Osteoblast (primary cell): ENCODE results near the gene KIF24. TPM values are rescaled to one million over a fixed set of nuclear protein-coding genes. Genes with fewer than 3 reads are reported as not detected.
A peak's percentile ranks its signal among the peaks of the same experiment; 100 is the strongest.
"Not testable (repeated sequence)": the region's sequence is repeated elsewhere in the genome, so short reads cannot be mapped to it uniquely, and the experiment has no call there.

Experiments
- DNase-seq: peaks from one replicate; pipeline ENCODE4 v3.0.0; 2011; ENCODE audit warnings: low spot score, mixed read lengths; ENCODE audit not compliant: insufficient read length; ENCODE audit errors: missing footprints
- H2AFZ ChIP-seq: 2 replicates; pipeline ENCODE4 v1.6.0; 2011; ENCODE audit warnings: mild to moderate bottlenecking, low read length
- H3K27ac ChIP-seq: 2 replicates; pipeline ENCODE4 v1.5.1; 2011; ENCODE audit warnings: mild to moderate bottlenecking, low read depth, low read length, moderate library complexity
- H3K27me3 ChIP-seq: 2 replicates; pipeline ENCODE4 v1.6.0; 2012; ENCODE audit warnings: mild to moderate bottlenecking, control low read depth, inconsistent platforms, low read length, moderate library complexity; ENCODE audit not compliant: insufficient read depth
- H3K36me3 ChIP-seq: 2 replicates; pipeline ENCODE4 v1.5.1; 2011; ENCODE audit warnings: mild to moderate bottlenecking, low read length, control low read depth, moderate library complexity; ENCODE audit not compliant: insufficient read depth
- H3K4me1 ChIP-seq: 2 replicates; pipeline ENCODE4 v1.5.1; 2011; ENCODE audit warnings: mild to moderate bottlenecking, low read length, control low read depth, moderate library complexity; ENCODE audit not compliant: insufficient read depth
- H3K4me2 ChIP-seq: 2 replicates; pipeline ENCODE4 v1.6.0; 2011; ENCODE audit warnings: mild to moderate bottlenecking, low read length; ENCODE audit not compliant: insufficient read depth
- H3K4me3 ChIP-seq: fragments of 200-600 bp; sonication (generic); 3 replicates; pipeline ENCODE4 v1.5.1; 2012; ENCODE audit warnings: mild to moderate bottlenecking, low read length, inconsistent platforms; ENCODE audit not compliant: insufficient read depth
- H3K79me2 ChIP-seq: 2 replicates; pipeline ENCODE4 v1.6.0; 2012; ENCODE audit warnings: mild to moderate bottlenecking, low read length, control low read depth, inconsistent platforms; ENCODE audit not compliant: insufficient read depth
- H3K9me3 ChIP-seq: 2 replicates; pipeline ENCODE4 v1.5.1; 2011; ENCODE audit warnings: low read depth, low read length, control low read depth
- H4K20me1 ChIP-seq: 2 replicates; pipeline ENCODE4 v1.6.0; 2012; ENCODE audit warnings: mild to moderate bottlenecking, low read length, control low read depth; ENCODE audit not compliant: insufficient read depth
- CTCF ChIP-seq: IDR thresholded peaks from 2 replicates; pipeline ENCODE4 v1.5.1; 2011; ENCODE audit warnings: mild to moderate bottlenecking, low read depth, low read length, moderate library complexity; ENCODE audit errors: extremely low read depth
- total RNA-seq: library from RNA; depleted of rRNA; stranded (reverse); fragments of >200 nt; gene quantifications from 2 replicates; pipeline ENCODE4 v1.2.3, GENCODE V29; 2012

Gene KIF24
- total RNA-seq, 1 donor: 1.8 TPM

GRCh38 chr9:34365282-34365681, 36.2 kb upstream of the KIF24 start:
- H3K4me2 ChIP-seq: no peak overlapping the region
- H4K20me1 ChIP-seq: no peaks in the 10 kb centered on the region
- H3K4me1 ChIP-seq: no peaks in the 10 kb centered on the region
- no peaks in the 10 kb centered on the region for H3K27me3 ChIP-seq
- no peaks in the 10 kb centered on the region for H3K79me2 ChIP-seq
- H3K27ac ChIP-seq: no peak overlapping the region
- no peak overlapping the region for H2AFZ ChIP-seq
- H3K4me3 ChIP-seq: no peak overlapping the region
- no peak for TF ChIP-seq CTCF
- no peaks in the 10 kb centered on the region for H3K36me3 ChIP-seq
- H3K9me3 ChIP-seq: no peaks in the 10 kb centered on the region
- DNase-seq: peak; percentile 35

GRCh38 chr9:34363619-34364351, 34.7 kb upstream of the KIF24 start:
- peak; percentile 46 for DNase-seq
- Histone ChIP-seq H4K20me1 (no peaks in the 10 kb centered on the region), H2AFZ (no peak overlapping the region)

GRCh38 chr9:34362614-34363214, 33.6 kb upstream of the KIF24 start:
- no peak overlapping the region for H2AFZ ChIP-seq
- H3K79me2 ChIP-seq: no peaks in the 10 kb centered on the region
- H3K4me2 ChIP-seq: no peak overlapping the region
- H3K9me3 ChIP-seq: no peaks in the 10 kb centered on the region
- TF ChIP-seq CTCF: no peak
- no peaks in the 10 kb centered on the region for H4K20me1 ChIP-seq
- no peaks in the 10 kb centered on the region for H3K4me1 ChIP-seq
- no peak overlapping the region for H3K4me3 ChIP-seq
- no peaks in the 10 kb centered on the region for H3K36me3 ChIP-seq
- peak; percentile 35 for DNase-seq
- H3K27ac ChIP-seq: no peak overlapping the region
- H3K27me3 ChIP-seq: no peaks in the 10 kb centered on the region

More at GRCh38 chr9:34363619-34364351, 34.7 kb upstream of the KIF24 start:
- Histone ChIP-seq H3K9me3 (no peaks in the 10 kb centered on the region), H3K27me3 (no peaks in the 10 kb centered on the region), H3K4me1 (no peaks in the 10 kb centered on the region), H3K4me2 (no peak overlapping the region), H3K79me2 (no peaks in the 10 kb centered on the region), H3K27ac (no peak overlapping the region), H3K4me3 (no peak overlapping the region), H3K36me3 (no peaks in the 10 kb centered on the region)
- TF ChIP-seq CTCF: no peak

- H3K36me3 ChIP-seq, H3K27me3 ChIP-seq, H3K4me1 ChIP-seq, DNase-seq, H3K4me2 ChIP-seq, H4K20me1 ChIP-seq, H3K4me3 ChIP-seq, H3K9me3 ChIP-seq, H3K79me2 ChIP-seq, H2AFZ ChIP-seq, H3K27ac ChIP-seq: not testable (repeated sequence)
These were observed 23.9 kb upstream of the KIF24 start for GRCh38 chr9:34352957-34353356.

- not testable (repeated sequence) for H3K9me3 ChIP-seq, H4K20me1 ChIP-seq, H3K36me3 ChIP-seq, H3K79me2 ChIP-seq, H3K27ac ChIP-seq, H3K4me2 ChIP-seq, DNase-seq, H2AFZ ChIP-seq, H3K4me1 ChIP-seq, H3K27me3 ChIP-seq, H3K4me3 ChIP-seq
These were observed 23.1 kb upstream of the KIF24 start for GRCh38 chr9:34352122-34352652.
